ENCODE results near the gene CYP17A1. TPM values are rescaled to one million over a fixed set of nuclear protein-coding genes. Genes with fewer than 3 reads are reported as not detected.

The CYP17A1 gene
- total RNA-seq, 2 donors from 2014 or later, result not detected

- DNase-seq (no peak), ATAC-seq (no peak)
- WGBS, 2 donors, result 83 to 86% methylated on average over 4 of the region's 4 CpGs
- H3K4me3 ChIP-seq, result no peak overlapping the region
- H3K36me3 ChIP-seq (replicated peaks in 1 of 2; ENCODE audit: insufficient read depth in 1 of 2, low read depth in 2 of 2), result no peaks in the 10 kb centered on the region
- H3K27me3 ChIP-seq, result no peaks in the 10 kb centered on the region
- H3K27ac ChIP-seq, result no peak overlapping the region
- H3K9me3 ChIP-seq, result no peaks in the 10 kb centered on the region
- peaks cover 23% of the 10 kb centered on the region for H3K4me1 ChIP-seq
- TF ChIP-seq CTCF (IDR thresholded peaks at IDR 0.05), result no peak
- TF ChIP-seq POLR2A (IDR thresholded peaks at IDR 0.05), result no peak
- intact Hi-C loops (cut with DNase I), result no loop called here
Observed at GRCh38 chr10:102872163-102872562, 35.0 kb upstream of the CYP17A1 start.

- ATAC-seq (no peak), DNase-seq (no peak)
- H3K27me3 ChIP-seq, result no peaks in the 10 kb centered on the region
- no peak overlapping the region for H3K4me3 ChIP-seq
- H3K9me3 ChIP-seq, result no peaks in the 10 kb centered on the region
- no peak overlapping the region for H3K27ac ChIP-seq
- peaks cover 13% of the 10 kb centered on the region for H3K4me1 ChIP-seq
- H3K36me3 ChIP-seq (replicated peaks in 1 of 2; ENCODE audit: insufficient read depth in 1 of 2, low read depth in 2 of 2), result no peaks in the 10 kb centered on the region
- intact Hi-C loops (cut with DNase I), result no loop called here
- TF ChIP-seq CTCF (IDR thresholded peaks at IDR 0.05) (no peak), POLR2A (IDR thresholded peaks at IDR 0.05) (no peak)
- 85 to 96% methylated on average over 8 to 10 of the region's 10 CpGs for WGBS, 2 donors
Observed at GRCh38 chr10:102870221-102870620, 33.0 kb upstream of the CYP17A1 start.

- peak; percentile 83 for ATAC-seq
- H3K9me3 ChIP-seq, result no peaks in the 10 kb centered on the region
- H3K4me3 ChIP-seq, result peak within 1 kb of the TSS; percentile 3 to 31
- H3K4me1 ChIP-seq, result peaks cover 13% of the 10 kb centered on the region
- H3K27me3 ChIP-seq, result no peaks in the 10 kb centered on the region
- peak within 1 kb of the TSS in 2 of 4 donors; percentile 30 to 35 for H3K27ac ChIP-seq
- H3K36me3 ChIP-seq (replicated peaks in 1 of 2; ENCODE audit: insufficient read depth in 1 of 2, low read depth in 2 of 2), result no peaks in the 10 kb centered on the region
- peak; percentile 27 to 53 (median 36) for DNase-seq
- TF ChIP-seq POLR2A (IDR thresholded peaks at IDR 0.05) (peak in 2 of 3 donors; percentile 28 to 50), CTCF (IDR thresholded peaks at IDR 0.05) (no peak)
- intact Hi-C loops (cut with DNase I), result no loop called here
- WGBS, 2 donors, result 1 to 3% methylated on average over 21 to 63 of the region's 63 CpGs
Observed at GRCh38 chr10:102869258-102870198, 32.3 kb upstream of the CYP17A1 start, which contains the start of gene AS3MT. TSS of gene AS3MT (plus strand) at chr10:102869470. CDS start at chr10:102869593, 123 bp downstream.

GRCh38 chr10:102868911-102869257 lies 31.7 kb upstream of the CYP17A1 start:
- ATAC-seq (no peak), DNase-seq (no peak)
- Histone ChIP-seq H3K27ac (no peak overlapping the region), H3K36me3 (replicated peaks in 1 of 2; ENCODE audit: insufficient read depth in 1 of 2, low read depth in 2 of 2) (no peaks in the 10 kb centered on the region), H3K4me1 (peaks cover 13% of the 10 kb centered on the region), H3K4me3 (peak overlapping the region in 1 of 2 donors; percentile 31), H3K9me3 (no peaks in the 10 kb centered on the region), H3K27me3 (no peaks in the 10 kb centered on the region)
- intact Hi-C loops (cut with DNase I), result no loop called here
- 36 to 37% methylated on average over 5 of the region's 5 CpGs for WGBS, 2 donors
- no peak for TF ChIP-seq POLR2A (IDR thresholded peaks at IDR 0.05)
- TF ChIP-seq CTCF (IDR thresholded peaks at IDR 0.05), result no peak

Data from body of pancreas (tissue), 4 donors.